ENCODE measurements around the gene IL1RAPL2.

Gene IL1RAPL2

GRCh38 chrX:105744291-105744690 is 1178.3 kb downstream of the IL1RAPL2 start:
- Histone ChIP-seq H3K4me1 (ENCODE audit: control insufficient read depth, low read length) (no peaks in the 10 kb centered on the region), H3K9me2 (replicated peaks; ENCODE audit: control insufficient read depth, low read length) (no peaks in the 10 kb centered on the region), H3K27me3 (ENCODE audit: control insufficient read depth, low read length) (no peaks in the 10 kb centered on the region), H3K27ac (ENCODE audit: low read depth, low read length) (no peak overlapping the region), H3K36me3 (ENCODE audit: control insufficient read depth, low read length) (no peaks in the 10 kb centered on the region), H3K9me3 (ENCODE audit: control insufficient read depth, insufficient read depth, low read length) (no peaks in the 10 kb centered on the region), H3K4me2 (ENCODE audit: low read length) (no peak overlapping the region), H3F3A (ENCODE audit: control insufficient read depth, insufficient read depth) (no peaks in the 10 kb centered on the region), H4K20me1 (ENCODE audit: control insufficient read depth, insufficient read depth, low read depth, low read length) (no peaks in the 10 kb centered on the region), H3K79me2 (ENCODE audit: control insufficient read depth, low read length) (no peaks in the 10 kb centered on the region), H3K4me3 (ENCODE audit: low read length) (no peak overlapping the region)
- TF ChIP-seq CTCF (IDR thresholded peaks at IDR 0.05; ENCODE audit: low read depth, low read length, poor library complexity, severe bottlenecking), result no peak
- TF ChIP-seq EZH2phosphoT487 (IDR thresholded peaks at IDR 0.05; ENCODE audit: borderline replicate concordance, low read length), result no peak

DNA sequence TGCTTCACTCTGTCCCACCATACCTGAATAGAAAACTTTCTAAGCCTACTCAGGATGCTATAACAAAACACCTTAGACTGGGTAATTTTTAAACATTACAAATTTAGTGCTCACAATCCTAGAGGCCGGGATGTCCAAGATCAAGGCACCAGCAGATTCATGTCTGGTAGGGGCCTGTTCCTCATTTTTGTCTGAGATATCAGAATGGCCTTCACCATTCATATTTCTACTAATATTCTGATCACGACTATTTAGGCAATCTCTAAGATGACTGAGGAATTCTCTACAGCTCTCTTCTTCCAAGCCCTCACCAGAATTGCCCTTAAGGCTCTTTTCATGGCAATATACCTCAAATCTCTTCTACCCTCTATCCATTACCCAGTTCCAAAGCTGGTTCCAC is 1178.9 kb downstream of the IL1RAPL2 start:
- H3K27ac ChIP-seq (ENCODE audit: low read depth, low read length), result no peak overlapping the region
- TF ChIP-seq EZH2phosphoT487 (IDR thresholded peaks at IDR 0.05; ENCODE audit: borderline replicate concordance, low read length), result no peak
- no peak for TF ChIP-seq CTCF (IDR thresholded peaks at IDR 0.05; ENCODE audit: low read depth, low read length, poor library complexity, severe bottlenecking)
- no peaks in the 10 kb centered on the region for H3K36me3 ChIP-seq (ENCODE audit: control insufficient read depth, low read length)
- no peaks in the 10 kb centered on the region for H3K9me3 ChIP-seq (ENCODE audit: control insufficient read depth, insufficient read depth, low read length)
- no peaks in the 10 kb centered on the region for H3F3A ChIP-seq (ENCODE audit: control insufficient read depth, insufficient read depth)
- H3K4me1 ChIP-seq (ENCODE audit: control insufficient read depth, low read length), result no peaks in the 10 kb centered on the region
- no peaks in the 10 kb centered on the region for H3K79me2 ChIP-seq (ENCODE audit: control insufficient read depth, low read length)
- no peaks in the 10 kb centered on the region for H3K9me2 ChIP-seq (replicated peaks; ENCODE audit: control insufficient read depth, low read length)
- H4K20me1 ChIP-seq (ENCODE audit: control insufficient read depth, insufficient read depth, low read depth, low read length), result no peaks in the 10 kb centered on the region
- H3K4me2 ChIP-seq (ENCODE audit: low read length), result no peak overlapping the region
- H3K4me3 ChIP-seq (ENCODE audit: low read length), result no peak overlapping the region
- H3K27me3 ChIP-seq (ENCODE audit: control insufficient read depth, low read length), result no peaks in the 10 kb centered on the region

DNA sequence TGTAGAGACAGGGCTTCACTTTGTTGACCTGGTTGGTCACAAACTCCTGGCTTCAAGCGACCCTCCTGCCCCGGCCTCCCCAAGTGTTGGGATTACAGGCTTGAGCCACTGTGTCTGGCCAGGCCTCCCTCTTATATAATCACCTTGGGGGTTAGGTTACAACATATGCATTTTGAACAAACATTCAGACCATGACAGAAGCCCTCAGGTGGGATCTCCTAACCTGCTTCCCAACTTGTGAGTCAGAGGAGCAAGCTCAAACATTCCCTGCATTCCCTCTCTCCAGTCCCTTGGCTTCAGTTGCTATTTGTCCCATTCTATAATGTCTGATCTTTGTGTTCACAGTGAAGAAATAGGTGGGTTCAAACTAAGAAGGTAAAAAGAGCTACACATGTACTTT is 1179.9 kb downstream of the IL1RAPL2 start:
- no peak overlapping the region for H3K4me2 ChIP-seq (ENCODE audit: low read length)

More for the DNA sequence above, 1179.9 kb downstream of the IL1RAPL2 start:
- no peaks in the 10 kb centered on the region for H3K79me2 ChIP-seq (ENCODE audit: control insufficient read depth, low read length)
- H3K4me3 ChIP-seq (ENCODE audit: low read length), result no peak overlapping the region
- no peak overlapping the region for H3K27ac ChIP-seq (ENCODE audit: low read depth, low read length)
- H3K9me2 ChIP-seq (replicated peaks; ENCODE audit: control insufficient read depth, low read length), result no peaks in the 10 kb centered on the region
- no peaks in the 10 kb centered on the region for H3K36me3 ChIP-seq (ENCODE audit: control insufficient read depth, low read length)
- no peaks in the 10 kb centered on the region for H4K20me1 ChIP-seq (ENCODE audit: control insufficient read depth, insufficient read depth, low read depth, low read length)
- no peaks in the 10 kb centered on the region for H3F3A ChIP-seq (ENCODE audit: control insufficient read depth, insufficient read depth)
- no peaks in the 10 kb centered on the region for H3K9me3 ChIP-seq (ENCODE audit: control insufficient read depth, insufficient read depth, low read length)
- TF ChIP-seq EZH2phosphoT487 (IDR thresholded peaks at IDR 0.05; ENCODE audit: borderline replicate concordance, low read length), result no peak
- TF ChIP-seq CTCF (IDR thresholded peaks at IDR 0.05; ENCODE audit: low read depth, low read length, poor library complexity, severe bottlenecking), result no peak
- no peaks in the 10 kb centered on the region for H3K27me3 ChIP-seq (ENCODE audit: control insufficient read depth, low read length)
- no peaks in the 10 kb centered on the region for H3K4me1 ChIP-seq (ENCODE audit: control insufficient read depth, low read length)

All from DOHH2 (cell line).